Spinal cord (tissue), 10 donors: ENCODE measurements around the gene PRRT4. TPM values are rescaled to one million over a fixed set of nuclear protein-coding genes. Genes with fewer than 3 reads are reported as not detected.

ENCODE experiments used
- DNase-seq, 6 donors: peaks; one replicate each; pipeline versions ENCODE4 v3.0.0 to v3.0.0-alpha.2; 2013 to 2015; ENCODE audit warnings: low spot score in 6 of 6, low read depth in 4 of 6
- H3K27ac ChIP-seq: one replicate; pipeline ENCODE4 v1.5.1; 2013; ENCODE audit warnings: low read depth, low read length, control low read depth
- H3K27me3 ChIP-seq: one replicate; pipeline ENCODE4 v1.6.1; 2013; ENCODE audit warnings: low read length; ENCODE audit not compliant: control insufficient read depth, insufficient read depth
- H3K36me3 ChIP-seq: one replicate; pipeline ENCODE4 v1.6.1; 2013; ENCODE audit warnings: low read length; ENCODE audit not compliant: control insufficient read depth, insufficient read depth
- H3K4me1 ChIP-seq: one replicate; pipeline ENCODE4 v1.6.1; 2013; ENCODE audit warnings: low read length; ENCODE audit not compliant: control insufficient read depth, insufficient read depth
- H3K4me3 ChIP-seq: one replicate; pipeline ENCODE4 v1.5.1; 2013; ENCODE audit warnings: low read depth, low read length, control low read depth
- H3K9me3 ChIP-seq: one replicate; pipeline ENCODE4 v1.6.1; 2013; ENCODE audit warnings: low read length; ENCODE audit not compliant: control insufficient read depth, insufficient read depth
- WGBS: methylation state at CpG from one replicate; pipeline ENCODE4 v1.1.5; 2013; ENCODE audit warnings: missing lambda C conversion rate; ENCODE audit not compliant: insufficient coverage; 5-methylcytosine and 5-hydroxymethylcytosine counted together
- polyA plus RNA-seq, 2 donors: library from polyadenylated mRNA; unstranded; fragments of 120-200 nt; gene quantifications; one replicate each; pipeline ENCODE4 v1.2.1, GENCODE V29; 2013; ENCODE audit not compliant: insufficient read length in 2 of 2
- small RNA-seq: library from RNA; depleted of rRNA; stranded (forward); fragments of <200 nt; gene quantifications from one replicate; pipeline ENCODE3, GENCODE V24; 2014; ENCODE audit warnings: low replicate concordance
- total RNA-seq, 2 donors: library from RNA; depleted of rRNA in 1 of 2; stranded (reverse); fragments of 120-200 nt in 1 of 2; fragments of >200 nt in 1 of 2; gene quantifications; one replicate each; pipeline versions ENCODE4 v1.2.3 to v1.2.4, GENCODE V29; 2013 to 2014
- donor health status: healthy.

PRRT4 gene
- total and polyA plus RNA-seq, 4 donors, result 4.0 to 43.8 (median 20.9) TPM

- DNase-seq, result no peak
- Histone ChIP-seq H3K36me3 (peaks cover 72% of the 10 kb centered on the region), H3K27ac (no peak overlapping the region), H3K4me1 (peaks cover 3% of the 10 kb centered on the region), H3K27me3 (no peaks in the 10 kb centered on the region), H3K4me3 (no peak overlapping the region), H3K9me3 (no peaks in the 10 kb centered on the region)
- WGBS, result 100% methylated on average over 2 of the region's 6 CpGs
Measured at GRCh38 chr7:128309124-128309523, 52.4 kb downstream of the PRRT4 start.

GRCh38 chr7:128307061-128307460, 54.4 kb downstream of the PRRT4 start:
- Histone ChIP-seq H3K9me3 (no peaks in the 10 kb centered on the region), H3K4me1 (peaks cover 5% of the 10 kb centered on the region), H3K27me3 (no peaks in the 10 kb centered on the region), H3K4me3 (no peak overlapping the region), H3K36me3 (peaks cover 64% of the 10 kb centered on the region), H3K27ac (no peak overlapping the region)
- no CpG with 5 or more reads among the region's 2 CpGs for WGBS
- no peak for DNase-seq

GRCh38 chr7:128304212-128304611, 57.3 kb downstream of the PRRT4 start:
- peak in 1 of 6 donors; percentile 65 for DNase-seq
- WGBS, result 83% methylated on average over 1 of the region's 1 CpG
- H3K27me3 ChIP-seq, result no peaks in the 10 kb centered on the region
- peaks cover 61% of the 10 kb centered on the region for H3K36me3 ChIP-seq
- no peaks in the 10 kb centered on the region for H3K9me3 ChIP-seq
- H3K4me1 ChIP-seq, result peaks cover 7% of the 10 kb centered on the region
- H3K4me3 ChIP-seq, result no peak overlapping the region
- H3K27ac ChIP-seq, result no peak overlapping the region

GRCh38 chr7:128303643-128304042, 57.8 kb downstream of the PRRT4 start:
- no peak for DNase-seq
- Histone ChIP-seq H3K27me3 (no peaks in the 10 kb centered on the region), H3K27ac (no peak overlapping the region), H3K4me3 (no peak overlapping the region), H3K36me3 (peaks cover 56% of the 10 kb centered on the region), H3K4me1 (peaks cover 12% of the 10 kb centered on the region), H3K9me3 (no peaks in the 10 kb centered on the region)
- 95% methylated on average over 3 of the region's 5 CpGs for WGBS

GRCh38 chr7:128303133-128303532, 58.4 kb downstream of the PRRT4 start:
- WGBS, result 100% methylated on average over 2 of the region's 2 CpGs
- H3K9me3 ChIP-seq, result no peaks in the 10 kb centered on the region
- H3K27ac ChIP-seq, result no peak overlapping the region
- peaks cover 12% of the 10 kb centered on the region for H3K4me1 ChIP-seq
- H3K27me3 ChIP-seq, result no peaks in the 10 kb centered on the region
- peaks cover 52% of the 10 kb centered on the region for H3K36me3 ChIP-seq
- H3K4me3 ChIP-seq, result no peak overlapping the region
- no peak for DNase-seq

GRCh38 chr7:128302139-128302538, 59.4 kb downstream of the PRRT4 start:
- Histone ChIP-seq H3K27me3 (no peaks in the 10 kb centered on the region), H3K27ac (no peak overlapping the region), H3K36me3 (peaks cover 51% of the 10 kb centered on the region), H3K9me3 (no peaks in the 10 kb centered on the region), H3K4me1 (peaks cover 12% of the 10 kb centered on the region), H3K4me3 (no peak overlapping the region)
- WGBS, result 38% methylated on average over 2 of the region's 10 CpGs
- peak in 2 of 6 donors; percentile 13 to 55 for DNase-seq

Small RNA genes lying within 50 kb of the gene (small RNA-seq; reads per million reads assigned to genes)
- gene RNU7-27P, result not detected

Other genes starting within 250 kb of the PRRT4 start
- gene LEP, start 120.4 kb downstream of the PRRT4 start, total RNA-seq, result under 1 TPM; 0.06 to 0.10 TPM
- gene LEP, start 120.4 kb downstream of the PRRT4 start, polyA plus RNA-seq, result under 1 TPM in 1 of 2 donors, not detected in 1; 0.15 TPM
- 10 to 100 TPM; 15.4 to 34.0 TPM for gene RBM28, start 17.8 kb downstream of the PRRT4 start, total RNA-seq
- 10 to 100 TPM; 39.3 to 48.8 TPM for gene RBM28, start 17.8 kb downstream of the PRRT4 start, polyA plus RNA-seq
- 10 to 100 TPM; 28.5 to 28.8 TPM for gene IMPDH1, start 48.3 kb upstream of the PRRT4 start, total RNA-seq
- gene IMPDH1, start 48.3 kb upstream of the PRRT4 start, polyA plus RNA-seq, result 10 to 100 TPM; 47.1 to 64.5 TPM
- gene HILPDA, start 94.2 kb upstream of the PRRT4 start, total RNA-seq, result 10 to 100 TPM; 25.1 to 62.1 TPM
- 10 to 100 TPM; 14.4 to 29.5 TPM for gene HILPDA, start 94.2 kb upstream of the PRRT4 start, polyA plus RNA-seq
- 10 to 100 TPM; 31.6 to 36.8 TPM for gene METTL2B, start 115.1 kb upstream of the PRRT4 start, total RNA-seq
- gene METTL2B, start 115.1 kb upstream of the PRRT4 start, polyA plus RNA-seq, result 10 to 100 TPM; 31.9 to 39.3 TPM